Measurements from ENCODE around the gene SHISAL2B. TPM values are rescaled to one million over a fixed set of nuclear protein-coding genes. Genes with fewer than 3 reads are reported as not detected.

Gene SHISAL2B
- total RNA-seq, 1 donor from 2014 or later, result not detected

DNA sequence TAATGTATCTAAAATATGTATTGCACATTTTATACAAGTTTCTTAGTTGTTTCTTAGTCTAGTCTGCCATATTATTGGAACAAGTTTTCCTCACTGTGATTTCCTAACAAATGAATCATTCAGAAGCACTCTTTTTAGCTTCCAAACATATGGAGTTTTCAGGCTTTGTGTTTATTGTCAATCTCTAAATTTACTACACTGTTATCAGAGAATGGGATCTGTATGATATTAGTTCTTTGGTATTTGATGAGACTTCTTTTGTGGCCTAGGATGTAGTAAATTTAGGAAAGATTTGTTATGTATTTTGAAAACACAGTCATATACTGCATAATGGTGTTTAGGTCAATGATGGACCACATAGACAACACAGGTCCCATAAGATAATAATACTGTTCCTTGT, 52.5 kb downstream of the SHISAL2B start:
- intact Hi-C loops (cut with DNase I), result no loop called here
- H3K4me3 ChIP-seq, result no peak overlapping the region
- TF ChIP-seq CTCF (IDR thresholded peaks at IDR 0.05), result no peak

DNA sequence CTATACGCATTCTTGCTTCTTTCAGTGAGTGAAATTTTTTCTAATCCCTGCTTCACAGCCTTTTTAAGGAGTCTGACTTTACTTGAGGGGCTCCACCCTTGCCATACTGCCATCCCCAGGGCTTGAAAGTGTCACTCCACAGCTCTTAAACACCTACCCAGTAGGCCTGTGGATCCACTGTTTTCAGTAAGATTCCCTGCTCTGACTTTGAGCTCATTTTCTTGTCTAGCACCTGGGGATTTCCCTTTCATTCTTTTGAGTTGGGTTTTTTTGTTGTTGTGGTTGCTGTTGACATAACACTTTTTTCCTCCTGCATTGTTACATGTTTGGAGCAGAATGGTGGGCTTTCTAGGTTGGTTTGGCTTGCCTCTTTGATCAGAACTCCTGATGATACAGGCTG, 54.6 kb downstream of the SHISAL2B start:
- Histone ChIP-seq H3K27me3 (no peaks in the 10 kb centered on the region), H3K4me3 (no peak overlapping the region), H3K9me3 (no peaks in the 10 kb centered on the region), H3K36me3 (peaks cover 8 to 12% of the 10 kb centered on the region in 2 donors), H3K27ac (no peak overlapping the region), H3K4me1 (no peaks in the 10 kb centered on the region)
- no peak for DNase-seq (ENCODE audit: low spot score in 2 of 2)
- intact Hi-C loops (cut with DNase I), result no loop called here
- TF ChIP-seq CTCF (IDR thresholded peaks at IDR 0.05), result no peak

More for the DNA sequence above, 52.5 kb downstream of the SHISAL2B start:
- no peaks in the 10 kb centered on the region for H3K9me3 ChIP-seq
- H3K36me3 ChIP-seq, result peaks cover 6 to 20% of the 10 kb centered on the region in 2 donors
- DNase-seq (ENCODE audit: low spot score in 2 of 2), result no peak
- no peaks in the 10 kb centered on the region for H3K27me3 ChIP-seq
- H3K4me1 ChIP-seq, result no peaks in the 10 kb centered on the region
- H3K27ac ChIP-seq, result no peak overlapping the region

DNA sequence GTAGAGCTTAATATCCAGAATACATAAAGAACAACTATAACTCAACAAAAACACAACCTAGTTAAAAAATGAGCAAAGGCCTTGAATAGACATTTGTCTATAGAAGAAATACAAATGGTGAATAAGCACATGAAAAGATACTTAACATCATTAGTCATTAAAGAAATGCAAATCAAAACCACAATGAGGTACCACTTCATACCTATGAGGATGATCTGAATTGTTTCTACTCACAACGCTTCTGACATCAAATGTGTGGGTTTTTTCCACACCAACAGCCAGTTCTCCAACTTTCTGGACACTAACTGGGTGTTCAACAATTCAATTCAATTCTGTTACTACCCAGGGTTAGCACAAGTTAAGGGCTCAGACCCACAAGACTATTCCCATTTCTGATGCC, 56.1 kb downstream of the SHISAL2B start:
- intact Hi-C loops (cut with DNase I), result no loop called here
- no peak for DNase-seq (ENCODE audit: low spot score in 2 of 2)
- no peak for TF ChIP-seq CTCF (IDR thresholded peaks at IDR 0.05)
- H3K36me3 ChIP-seq, result peaks cover 5 to 8% of the 10 kb centered on the region in 2 donors
- H3K9me3 ChIP-seq, result no peaks in the 10 kb centered on the region
- H3K27me3 ChIP-seq, result no peaks in the 10 kb centered on the region
- H3K4me1 ChIP-seq, result no peaks in the 10 kb centered on the region
- H3K27ac ChIP-seq, result no peak overlapping the region
- H3K4me3 ChIP-seq, result no peak overlapping the region

DNA sequence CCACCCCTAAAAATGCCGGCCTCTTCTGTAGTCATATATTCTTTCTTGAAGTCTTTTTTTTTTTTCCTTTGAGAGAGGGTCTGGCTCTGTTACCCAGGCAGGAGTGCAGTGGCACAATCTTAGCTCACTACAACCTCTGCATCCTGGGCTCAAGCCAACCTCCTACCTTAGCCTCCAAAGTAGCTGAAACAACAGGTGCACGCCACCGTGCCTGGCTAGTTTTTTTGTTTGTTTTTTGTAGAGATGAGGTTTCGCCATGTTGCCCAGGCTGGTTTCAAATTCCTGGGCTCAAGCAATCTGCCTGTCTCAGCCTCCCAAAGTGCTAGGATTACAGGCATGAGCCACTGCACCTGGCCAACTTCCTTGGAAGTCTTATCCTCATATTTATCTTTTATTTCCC, 59.1 kb downstream of the SHISAL2B start:
- no peak for DNase-seq (ENCODE audit: low spot score in 2 of 2)
- H3K27ac ChIP-seq, result no peak overlapping the region
- no peaks in the 10 kb centered on the region for H3K9me3 ChIP-seq
- TF ChIP-seq CTCF (IDR thresholded peaks at IDR 0.05), result no peak
- no peaks in the 10 kb centered on the region for H3K4me1 ChIP-seq
- H3K36me3 ChIP-seq, result peaks cover 8 to 18% of the 10 kb centered on the region in 2 donors
- H3K27me3 ChIP-seq, result no peaks in the 10 kb centered on the region
- H3K4me3 ChIP-seq, result no peak overlapping the region
- intact Hi-C loops (cut with DNase I), result no loop called here

GRCh38 chr5:64754066-64754465, 63.8 kb downstream of the SHISAL2B start:
- intact Hi-C loops (cut with DNase I), result no loop called here
- no peak for TF ChIP-seq CTCF (IDR thresholded peaks at IDR 0.05)
- peaks cover 0 to 3% of the 10 kb centered on the region in 2 donors for H3K4me1 ChIP-seq
- no peaks in the 10 kb centered on the region for H3K9me3 ChIP-seq
- no peak for DNase-seq (ENCODE audit: low spot score in 2 of 2)
- no peaks in the 10 kb centered on the region for H3K27me3 ChIP-seq
- no peak overlapping the region for H3K4me3 ChIP-seq
- H3K27ac ChIP-seq, result no peak overlapping the region
- peaks cover 0 to 15% of the 10 kb centered on the region in 2 donors for H3K36me3 ChIP-seq

DNA sequence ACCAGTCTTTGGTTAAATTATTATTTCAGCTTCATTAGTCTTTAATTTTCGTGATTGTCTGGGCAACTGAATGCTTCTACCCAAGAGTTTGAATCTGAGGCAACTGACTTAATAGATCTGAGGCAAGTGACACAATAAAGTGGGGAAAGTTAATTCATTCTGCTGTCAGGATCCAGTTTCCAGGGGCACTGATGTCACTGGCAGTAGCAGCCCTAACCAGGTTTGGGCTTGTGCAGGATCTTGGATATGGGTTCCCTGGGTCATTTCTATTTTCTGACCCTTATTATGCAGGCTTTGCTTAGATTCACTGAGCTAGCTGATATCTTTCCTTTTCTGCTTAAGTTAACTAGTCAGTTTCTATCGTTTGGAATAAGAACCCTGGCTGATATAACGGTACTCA, 68.6 kb downstream of the SHISAL2B start:
- intact Hi-C loops (cut with DNase I), result no loop called here
- no peak for DNase-seq (ENCODE audit: low spot score in 2 of 2)
- Histone ChIP-seq H3K27ac (no peak overlapping the region), H3K9me3 (no peaks in the 10 kb centered on the region), H3K36me3 (peaks cover 4% of the 10 kb centered on the region in 2 donors), H3K4me1 (peaks cover 0 to 5% of the 10 kb centered on the region in 2 donors), H3K4me3 (no peak overlapping the region), H3K27me3 (no peaks in the 10 kb centered on the region)
- TF ChIP-seq CTCF (IDR thresholded peaks at IDR 0.05), result no peak
